Chondrocyte (in vitro differentiated cells): ENCODE data around the gene GPD2. TPM values are rescaled to one million over a fixed set of nuclear protein-coding genes. Genes with fewer than 3 reads are reported as not detected.

Experiments used
- DNase-seq: peaks from one replicate; pipeline ENCODE4 v3.0.0; 2021; ENCODE audit warnings: mixed read lengths, low spot score
- H3K27ac Mint-ChIP-seq: one replicate; pipeline ENCODE4 v1.8.0; 2021; ENCODE audit warnings: mild to moderate bottlenecking, moderate library complexity, mixed read lengths; ENCODE audit not compliant: unreplicated experiment
- H3K27me3 Mint-ChIP-seq: 2 replicates; pipeline ENCODE4 v1.8.0; 2021; ENCODE audit warnings: low read depth, mixed read lengths
- H3K36me3 Mint-ChIP-seq: 2 replicates; pipeline ENCODE4 v1.8.0; 2021; ENCODE audit warnings: low read depth, mixed read lengths
- H3K4me1 Mint-ChIP-seq: 2 replicates; pipeline ENCODE4 v1.8.0; 2021; ENCODE audit warnings: low read depth, mild to moderate bottlenecking, mixed read lengths
- H3K4me3 Mint-ChIP-seq: one replicate; pipeline ENCODE4 v1.8.0; 2021; ENCODE audit warnings: mild to moderate bottlenecking, moderate library complexity, mixed read lengths; ENCODE audit not compliant: unreplicated experiment
- H3K9me3 Mint-ChIP-seq: 2 replicates; pipeline ENCODE4 v1.8.0; 2021; ENCODE audit warnings: low read depth, mixed read lengths
- CTCF ChIP-seq: fragments of 200-600 bp; sonication (generic); IDR thresholded peaks from 2 replicates; pipeline ENCODE4 v1.5.0; 2021; ENCODE audit warnings: antibody characterized with exemption, mild to moderate bottlenecking, moderate library complexity
- total RNA-seq: library from RNA; stranded (reverse); gene quantifications from 3 replicates; pipeline ENCODE4 v1.2.1, GENCODE V29; 2021

GPD2 gene
- total RNA-seq, 1 donor from 2014 or later: 29.1 TPM

- peaks cover 23% of the 10 kb centered on the region for H3K36me3 Mint-ChIP-seq
- H3K9me3 Mint-ChIP-seq: no peaks in the 10 kb centered on the region
- H3K4me3 Mint-ChIP-seq: no peak overlapping the region
- H3K4me1 Mint-ChIP-seq: no peaks in the 10 kb centered on the region
- H3K27me3 Mint-ChIP-seq: no peaks in the 10 kb centered on the region
- TF ChIP-seq CTCF: no peak
- no peak overlapping the region for H3K27ac Mint-ChIP-seq
- DNase-seq: no peak
Observed at GRCh38 chr2:156574112-156574511, 137.9 kb downstream of the GPD2 start.

- H3K27me3 Mint-ChIP-seq: no peaks in the 10 kb centered on the region
- peaks cover 19% of the 10 kb centered on the region for H3K36me3 Mint-ChIP-seq
- no peak overlapping the region for H3K27ac Mint-ChIP-seq
- no peaks in the 10 kb centered on the region for H3K4me1 Mint-ChIP-seq
- no peak overlapping the region for H3K4me3 Mint-ChIP-seq
- DNase-seq: no peak
- no peak for TF ChIP-seq CTCF
- H3K9me3 Mint-ChIP-seq: no peaks in the 10 kb centered on the region
Observed at GRCh38 chr2:156576005-156576404, 139.8 kb downstream of the GPD2 start.

- Mint-ChIP-seq H3K9me3 (no peaks in the 10 kb centered on the region), H3K4me3 (no peak overlapping the region), H3K36me3 (peaks cover 8% of the 10 kb centered on the region), H3K27me3 (no peaks in the 10 kb centered on the region), H3K4me1 (no peaks in the 10 kb centered on the region), H3K27ac (no peak overlapping the region)
- DNase-seq: no peak
- TF ChIP-seq CTCF: no peak
Observed at GRCh38 chr2:156580501-156580900, 144.3 kb downstream of the GPD2 start.

- peaks cover 8% of the 10 kb centered on the region for H3K36me3 Mint-ChIP-seq
- H3K27me3 Mint-ChIP-seq: no peaks in the 10 kb centered on the region
- no peaks in the 10 kb centered on the region for H3K9me3 Mint-ChIP-seq
- DNase-seq: no peak
- no peaks in the 10 kb centered on the region for H3K4me1 Mint-ChIP-seq
- no peak overlapping the region for H3K27ac Mint-ChIP-seq
- TF ChIP-seq CTCF: no peak
- H3K4me3 Mint-ChIP-seq: no peak overlapping the region
Observed at GRCh38 chr2:156581280-156581679, 145.1 kb downstream of the GPD2 start.

- TF ChIP-seq CTCF: no peak
- peaks cover 3% of the 10 kb centered on the region for H3K4me1 Mint-ChIP-seq
- peaks cover 3% of the 10 kb centered on the region for H3K36me3 Mint-ChIP-seq
- H3K4me3 Mint-ChIP-seq: no peak overlapping the region
- H3K27ac Mint-ChIP-seq: no peak overlapping the region
- no peaks in the 10 kb centered on the region for H3K27me3 Mint-ChIP-seq
- H3K9me3 Mint-ChIP-seq: no peaks in the 10 kb centered on the region
- DNase-seq: no peak
Observed at GRCh38 chr2:156585457-156585856, 149.3 kb downstream of the GPD2 start.
